Caco-2 (cell line): ENCODE measurements around the gene RUNX2. TPM values are rescaled to one million over a fixed set of nuclear protein-coding genes. Genes with fewer than 3 reads are reported as not detected.

Source experiments
- BruUV-seq: library from RNA; stranded (reverse); fragments of 400-500 nt; replicated peaks from 2 replicates; lab custom pipeline; 2021; lab: Mats Ljungman, UMichigan
- CTCF ChIA-PET: fragments of 300-600 bp; sonication (Branson Sonifier 250); formaldehyde crosslinking; loops from one replicate; lab custom pipeline; 2022; ENCODE audit warnings: antibody characterized with exemption; lab: Charles Lee
- POLR2A ChIA-PET: fragments of 300-600 bp; sonication (Branson Sonifier 250); formaldehyde crosslinking; loops from one replicate; lab custom pipeline; 2022; ENCODE audit warnings: antibody characterized with exemption; lab: Charles Lee
- DNase-seq, 2 experiments: peaks; one replicate each; pipeline versions ENCODE4 v3.0.0 to v3.0.0-alpha.2; 2020 to 2022
- H3K27me3 ChIP-seq: replicated peaks from 2 replicates; pipeline ENCODE4 v1.6.0; 2011; ENCODE audit warnings: low read length; ENCODE audit not compliant: control insufficient read depth, insufficient read depth
- H3K36me3 ChIP-seq: 2 replicates; pipeline ENCODE4 v1.5.1; 2011; ENCODE audit warnings: low read length; ENCODE audit not compliant: control insufficient read depth, insufficient read depth
- H3K4me1 ChIP-seq: fragments of 250-450 bp; sonication (Bioruptor Pico); 2 replicates; pipeline ENCODE4 v1.5.1; 2020; ENCODE audit warnings: mild to moderate bottlenecking
- H3K4me3 ChIP-seq: 2 replicates; pipeline ENCODE4 v1.5.1; 2011; ENCODE audit warnings: low read depth, mild to moderate bottlenecking, control low read depth, low read length
- H3K9me3 ChIP-seq: fragments of 250-450 bp; sonication (Bioruptor Pico); 2 replicates; pipeline ENCODE4 v1.5.1; 2020; ENCODE audit warnings: mild to moderate bottlenecking, moderate library complexity
- H3K27ac Mint-ChIP-seq: one replicate; pipeline ENCODE4 v1.8.0; 2022; ENCODE audit warnings: mixed read lengths; ENCODE audit not compliant: unreplicated experiment
- H3K27me3 Mint-ChIP-seq: one replicate; pipeline ENCODE4 v1.8.0; 2022; ENCODE audit warnings: mixed read lengths; ENCODE audit not compliant: insufficient read depth, unreplicated experiment
- H3K36me3 Mint-ChIP-seq: one replicate; pipeline ENCODE4 v1.8.0; 2022; ENCODE audit warnings: mild to moderate bottlenecking, mixed read lengths; ENCODE audit not compliant: insufficient read depth, unreplicated experiment
- H3K4me1 Mint-ChIP-seq: one replicate; pipeline ENCODE4 v1.8.0; 2022; ENCODE audit warnings: low read depth, mixed read lengths; ENCODE audit not compliant: unreplicated experiment
- H3K4me3 Mint-ChIP-seq: one replicate; pipeline ENCODE4 v1.8.0; 2022; ENCODE audit warnings: mild to moderate bottlenecking, moderate library complexity, mixed read lengths; ENCODE audit not compliant: unreplicated experiment
- H3K9me3 Mint-ChIP-seq: one replicate; pipeline ENCODE4 v1.8.0; 2022; ENCODE audit warnings: mixed read lengths; ENCODE audit not compliant: unreplicated experiment
- CTCF ChIP-seq, 2 experiments: fragments of 200-600 bp in 1 of 2; IDR thresholded peaks; 1 replicate in 1 of 2; 2 replicates in 1 of 2; pipeline versions ENCODE4 v1.5.1 to v1.8.0; 2011 to 2022; ENCODE audit warnings: antibody characterized with exemption in 1 of 2, control low read depth in 1 of 2, inconsistent platforms in 1 of 2, low read depth in 1 of 2, low read length in 1 of 2, mild to moderate bottlenecking in 1 of 2, moderate library complexity in 1 of 2; ENCODE audit not compliant: insufficient read depth in 1 of 2, severe bottlenecking in 1 of 2, unreplicated experiment in 1 of 2
- intact Hi-C: fragments of 100-400 bp; cut with micrococcal nuclease; formaldehyde crosslinking; loops from one replicate; pipeline ENCODE4 v1.10.0; 2022; ENCODE audit not compliant: unreplicated experiment
- total RNA-seq: library from RNA; stranded (reverse); gene quantifications from 2 replicates; pipeline ENCODE4 v1.2.3, GENCODE V29; 2022

RUNX2 gene
- total RNA-seq, 1 experiment from 2014 or later, result not detected

- no peaks in the 10 kb centered on the region for H3K4me1 Mint-ChIP-seq
- no peak for TF ChIP-seq CTCF (IDR thresholded peaks at IDR 0.05; ENCODE audit: insufficient read depth in 1 of 2, low read depth in 1 of 2, low read length in 1 of 2, severe bottlenecking in 1 of 2, unreplicated experiment in 1 of 2)
- CTCF ChIA-PET, result no interaction called here
- peaks cover 7% of the 10 kb centered on the region for H3K9me3 Mint-ChIP-seq
- no peaks in the 10 kb centered on the region for H3K27me3 Mint-ChIP-seq
- Histone ChIP-seq H3K9me3 (peaks cover 2% of the 10 kb centered on the region; the same call in 1 of the 2 replicates), H3K36me3 (no peaks in the 10 kb centered on the region), H3K4me1 (no peaks in the 10 kb centered on the region), H3K27me3 (no peaks in the 10 kb centered on the region), H3K4me3 (no peak overlapping the region)
- no peak overlapping the region for H3K4me3 Mint-ChIP-seq
- POLR2A ChIA-PET, result no interaction called here
- no TSS peak for BruUV-seq
- H3K27ac Mint-ChIP-seq, result no peak overlapping the region
- no peaks in the 10 kb centered on the region for H3K36me3 Mint-ChIP-seq
- no peak for DNase-seq
- intact Hi-C loops, result no loop called here
Measured at GRCh38 chr6:45301348-45302142, 26.6 kb upstream of the RUNX2 start.

DNA sequence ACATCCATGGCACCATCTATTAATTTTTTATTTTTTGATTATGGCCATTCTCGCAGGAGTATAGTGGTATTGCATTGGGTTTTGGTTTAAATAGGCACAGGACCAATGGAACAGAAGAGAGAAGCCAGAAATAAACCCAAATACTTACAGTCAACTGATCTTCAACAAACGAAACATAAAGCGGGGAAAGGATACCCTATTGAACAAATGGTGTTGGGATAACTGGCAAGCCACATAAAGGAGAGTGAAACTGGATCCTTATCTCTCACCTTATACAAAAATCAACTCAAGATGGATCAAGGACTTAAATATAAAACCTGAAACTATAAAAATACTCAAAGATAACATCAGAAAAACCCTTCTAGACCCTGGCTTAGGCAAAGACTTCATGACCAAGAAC, 25.3 kb upstream of the RUNX2 start:
- Mint-ChIP-seq H3K4me3 (no peak overlapping the region), H3K27ac (no peak overlapping the region), H3K4me1 (no peaks in the 10 kb centered on the region), H3K27me3 (no peaks in the 10 kb centered on the region), H3K9me3 (peaks cover 7% of the 10 kb centered on the region), H3K36me3 (no peaks in the 10 kb centered on the region)
- no peak overlapping the region for H3K4me3 ChIP-seq
- ChIA-PET CTCF (no interaction called here), POLR2A (no interaction called here)
- intact Hi-C loops, result no loop called here
- H3K9me3 ChIP-seq, result peaks cover 4% of the 10 kb centered on the region; the same call in 1 of the 2 replicates
- H3K36me3 ChIP-seq, result no peaks in the 10 kb centered on the region
- H3K27me3 ChIP-seq, result no peaks in the 10 kb centered on the region
- DNase-seq, result no peak
- BruUV-seq, result no TSS peak
- TF ChIP-seq CTCF (IDR thresholded peaks at IDR 0.05; ENCODE audit: insufficient read depth in 1 of 2, low read depth in 1 of 2, low read length in 1 of 2, severe bottlenecking in 1 of 2, unreplicated experiment in 1 of 2), result no peak
- H3K4me1 ChIP-seq, result no peaks in the 10 kb centered on the region

- H3K27me3 Mint-ChIP-seq, result no peaks in the 10 kb centered on the region
- no peak overlapping the region for H3K4me3 Mint-ChIP-seq
- peaks cover 4% of the 10 kb centered on the region; the same call in 1 of the 2 replicates for H3K9me3 ChIP-seq
- no peaks in the 10 kb centered on the region for H3K36me3 ChIP-seq
- DNase-seq, result no peak
- intact Hi-C loops, result no loop called here
- H3K4me1 ChIP-seq, result no peaks in the 10 kb centered on the region
- POLR2A ChIA-PET, result no interaction called here
- no peak overlapping the region for H3K27ac Mint-ChIP-seq
- H3K27me3 ChIP-seq, result no peaks in the 10 kb centered on the region
- H3K4me3 ChIP-seq, result no peak overlapping the region
- CTCF ChIA-PET, result no interaction called here
- no TSS peak for BruUV-seq
- TF ChIP-seq CTCF (IDR thresholded peaks at IDR 0.05; ENCODE audit: insufficient read depth in 1 of 2, low read depth in 1 of 2, low read length in 1 of 2, severe bottlenecking in 1 of 2, unreplicated experiment in 1 of 2), result no peak
- no peaks in the 10 kb centered on the region for H3K36me3 Mint-ChIP-seq
- no peaks in the 10 kb centered on the region for H3K4me1 Mint-ChIP-seq
- H3K9me3 Mint-ChIP-seq, result peaks cover 7% of the 10 kb centered on the region
Measured at GRCh38 chr6:45305546-45305945, 22.6 kb upstream of the RUNX2 start.
